Adrenal gland (tissue), 12 donors: ENCODE data around the gene GSK3B. TPM values are rescaled to one million over a fixed set of nuclear protein-coding genes. Genes with fewer than 3 reads are reported as not detected.

Experiments
- DNase-seq, 7 donors: peaks; one replicate each; pipeline ENCODE4 v3.0.0-alpha.2; 2019 to 2020
- H3K27ac ChIP-seq, 5 donors: fragments of 200-600 bp; sonication (generic) in 4 of 5; 1 replicate in 3 of 5; 2 replicates in 2 of 5; pipeline versions ENCODE4 v1.5.1 to v1.8.0; 2016 to 2020; ENCODE audit warnings: mild to moderate bottlenecking in 1 of 5
- H3K27me3 ChIP-seq: fragments of 200-600 bp; 2 replicates; pipeline ENCODE4 v1.8.0; 2021
- H3K36me3 ChIP-seq, 2 donors: fragments of 200-600 bp; replicated peaks in 1 of 2; 1 replicate in 1 of 2; 2 replicates in 1 of 2; pipeline versions ENCODE4 v1.5.1 to v1.8.0; 2018 to 2022
- H3K4me1 ChIP-seq, 2 donors: fragments of 200-600 bp; replicated peaks in 1 of 2; 1 replicate in 1 of 2; 2 replicates in 1 of 2; pipeline versions ENCODE4 v1.5.1 to v1.8.0; 2018 to 2021
- H3K4me3 ChIP-seq, 4 donors: fragments of 200-600 bp; sonication (generic) in 3 of 4; one replicate each; pipeline ENCODE4 v1.5.1; 2016 to 2018
- H3K9me3 ChIP-seq, 3 donors: fragments of 200-600 bp; sonication (generic) in 1 of 3; replicated peaks in 1 of 3; 1 replicate in 2 of 3; 2 replicates in 1 of 3; pipeline versions ENCODE4 v1.5.1 to v1.8.0; 2016 to 2021
- CTCF ChIP-seq, 6 experiments: fragments of 450-650 bp in 4 of 6; fragments of 200-600 bp in 2 of 6; sonication (generic) in 1 of 6; IDR thresholded peaks; 1 replicate in 5 of 6; 2 replicates in 1 of 6; pipeline versions ENCODE4 v1.5.1 to v1.8.0; 2016 to 2021; ENCODE audit warnings: antibody characterized with exemption in 6 of 6, mild to moderate bottlenecking in 2 of 6, moderate library complexity in 1 of 6
- POLR2A ChIP-seq, 2 donors: fragments of 450-650 bp; IDR thresholded peaks; one replicate each; pipeline ENCODE4 v1.6.1; 2017; ENCODE audit warnings: antibody characterized with exemption in 2 of 2, mild to moderate bottlenecking in 2 of 2, moderate library complexity in 1 of 2
- WGBS, 4 donors: extraction: QIAGEN DNeasy Blood & Tissue Kit in 2 of 4; methylation state at CpG; one replicate each; pipeline versions ENCODE4 v1.1.5 to v1.1.7; 2013 to 2017; 5-methylcytosine and 5-hydroxymethylcytosine counted together
- intact Hi-C, 2 donors: fragments of 100-400 bp; cut with DNase I; formaldehyde crosslinking; loops; one replicate each; pipeline versions ENCODE4 v1.14.1 to v1.15.0; 2022 to 2023
- polyA plus RNA-seq, 3 donors: library from polyadenylated mRNA; stranded (reverse); fragments of 200-250 nt in 2 of 3; fragments of 350-450 nt in 1 of 3; fragmentation: Illumina TruSeq in 1 of 3; extraction: RNeasy Lipid Tissue Mini Kit (QIAGEN cat#74804) in 1 of 3; gene quantifications; one replicate each; pipeline ENCODE4 v1.2.3, GENCODE V29; 2013 to 2014
- total RNA-seq, 9 donors: library from RNA; depleted of rRNA in 4 of 9; stranded (reverse); fragments of >200 nt in 4 of 9; fragments of 120-200 nt in 1 of 9; fragmentation: NEBNext Ultra II Directional in 1 of 9; extraction: Animal tissue kit (Norgen Biotek cat#: 25700) in 1 of 9; gene quantifications; one replicate each; pipeline versions ENCODE4 v1.1.0 to v1.2.4, GENCODE V29; 2013 to 2023
- donor health status: healthy with polysubstance abuse.
- donor health status: Bipolar disorder and iron deficiency.
- donor health status: DM: yes; HTN: yes; CAD: no.
- donor health status: DM: no; HTN: no; CAD: no.
- donor health status: DM: no; HTN: no; CAD: no.
- donor health status: DM: yes; HTN: yes; CAD: no.

GSK3B gene
- total and polyA plus RNA-seq, 12 donors: 10.0 to 63.7 (median 44.8) TPM

GRCh38 chr3:120140098-120140742 is 46.0 kb upstream of the GSK3B start:
- H3K4me1 ChIP-seq: no peaks in the 10 kb centered on the region
- TF ChIP-seq CTCF (IDR thresholded peaks at IDR 0.05) (no peak), POLR2A (IDR thresholded peaks at IDR 0.05) (no peak)
- intact Hi-C loops: no loop called here
- H3K36me3 ChIP-seq: no peaks in the 10 kb centered on the region
- no peaks in the 10 kb centered on the region for H3K27me3 ChIP-seq
- DNase-seq: no peak
- H3K9me3 ChIP-seq: no peaks in the 10 kb centered on the region
- WGBS, 4 donors: 97 to 99% (median 98%) methylated on average over 21 to 52 of the region's 52 CpGs
- H3K27ac ChIP-seq: no peak overlapping the region
- H3K4me3 ChIP-seq: no peak overlapping the region

GRCh38 chr3:120139140-120139539 is 44.9 kb upstream of the GSK3B start:
- intact Hi-C loops: no loop called here
- H3K27ac ChIP-seq: no peak overlapping the region
- H3K36me3 ChIP-seq: no peaks in the 10 kb centered on the region
- H3K27me3 ChIP-seq: no peaks in the 10 kb centered on the region
- WGBS, 4 donors: 89 to 100% (median 96%) methylated on average over 4 of the region's 4 CpGs
- no peaks in the 10 kb centered on the region for H3K4me1 ChIP-seq
- no peak for DNase-seq
- TF ChIP-seq CTCF (IDR thresholded peaks at IDR 0.05) (no peak), POLR2A (IDR thresholded peaks at IDR 0.05) (no peak)
- H3K9me3 ChIP-seq: no peaks in the 10 kb centered on the region
- H3K4me3 ChIP-seq: no peak overlapping the region

GRCh38 chr3:120137548-120137947 is 43.3 kb upstream of the GSK3B start:
- no peak for DNase-seq
- Histone ChIP-seq H3K4me3 (no peak overlapping the region), H3K27me3 (no peaks in the 10 kb centered on the region), H3K9me3 (no peaks in the 10 kb centered on the region), H3K27ac (no peak overlapping the region), H3K36me3 (no peaks in the 10 kb centered on the region), H3K4me1 (no peaks in the 10 kb centered on the region)
- intact Hi-C loops: no loop called here
- WGBS, 4 donors: 55 to 78% (median 73%) methylated on average over 2 of the region's 2 CpGs
- TF ChIP-seq CTCF (IDR thresholded peaks at IDR 0.05) (no peak), POLR2A (IDR thresholded peaks at IDR 0.05) (no peak)

GRCh38 chr3:120130656-120131055 is 36.4 kb upstream of the GSK3B start:
- DNase-seq: no peak
- Histone ChIP-seq H3K27ac (no peak overlapping the region), H3K4me1 (no peaks in the 10 kb centered on the region), H3K9me3 (no peaks in the 10 kb centered on the region), H3K36me3 (no peaks in the 10 kb centered on the region), H3K4me3 (no peak overlapping the region), H3K27me3 (no peaks in the 10 kb centered on the region)
- intact Hi-C loops: no loop called here
- no peak for TF ChIP-seq POLR2A (IDR thresholded peaks at IDR 0.05)
- TF ChIP-seq CTCF (IDR thresholded peaks at IDR 0.05): no peak
- 84 to 93% (median 89%) methylated on average over 3 of the region's 3 CpGs for WGBS, 4 donors
